ENCODE results near the gene TBCD.

- TF ChIP-seq ZNF133 (tag by site-specific recombination; IDR thresholded peaks at IDR 0.05) (no peak), ZNF600 (tag by site-specific recombination; IDR thresholded peaks at IDR 0.05) (no peak), CTCF (tag by site-specific recombination; IDR thresholded peaks at IDR 0.05) (no peak; the same call in 1 of the 2 replicates), MYNN (tag by site-specific recombination; IDR thresholded peaks at IDR 0.05; ENCODE audit: borderline replicate concordance) (no peak), YY1 (tag by site-specific recombination; IDR thresholded peaks at IDR 0.05) (no peak), ZNF23 (tag by site-specific recombination; IDR thresholded peaks at IDR 0.05; ENCODE audit: borderline replicate concordance) (no peak), ZNF610 (tag by site-specific recombination; IDR thresholded peaks at IDR 0.05; ENCODE audit: borderline replicate concordance) (no peak)
These were observed 166.0 kb downstream of the TBCD start for GRCh38 chr17:82917699-82918345.

Measured in HEK293 (cell line).